ENCODE measurements around the gene NME3. TPM values are rescaled to one million over a fixed set of nuclear protein-coding genes. Genes with fewer than 3 reads are reported as not detected.

Gene NME3
- total RNA-seq, 2 donors from 2014 or later: 68.1 to 165 TPM

GRCh38 chr16:1732071-1732470 lies 39.3 kb downstream of the NME3 start:
- H3K36me3 ChIP-seq: peaks cover 34% of the 10 kb centered on the region
- TF ChIP-seq CTCF (IDR thresholded peaks at IDR 0.05): no peak
- H3K9me3 ChIP-seq: no peaks in the 10 kb centered on the region
- H3K27ac ChIP-seq: no peak overlapping the region
- no peak for ATAC-seq (ENCODE audit: insufficient number of reproducible peaks, low FRiP score, low read depth)
- no peak overlapping the region for H3K4me3 ChIP-seq
- DNase-seq (ENCODE audit: low spot score): no peak
- H3K27me3 ChIP-seq (replicated peaks; ENCODE audit: insufficient read depth): no peaks in the 10 kb centered on the region
- no peaks in the 10 kb centered on the region for H3K4me1 ChIP-seq (ENCODE audit: control insufficient read depth in 1 of 2, low read depth in 2 of 2)

GRCh38 chr16:1731603-1732002 lies 39.7 kb downstream of the NME3 start:
- Histone ChIP-seq H3K36me3 (peaks cover 37% of the 10 kb centered on the region), H3K27me3 (replicated peaks; ENCODE audit: insufficient read depth) (no peaks in the 10 kb centered on the region), H3K4me1 (ENCODE audit: control insufficient read depth in 1 of 2, low read depth in 2 of 2) (no peaks in the 10 kb centered on the region), H3K27ac (no peak overlapping the region), H3K4me3 (no peak overlapping the region), H3K9me3 (no peaks in the 10 kb centered on the region)
- no peak for TF ChIP-seq CTCF (IDR thresholded peaks at IDR 0.05)
- ATAC-seq (ENCODE audit: insufficient number of reproducible peaks, low FRiP score, low read depth) (no peak), DNase-seq (ENCODE audit: low spot score) (no peak)

- Histone ChIP-seq H3K27me3 (replicated peaks; ENCODE audit: insufficient read depth) (no peaks in the 10 kb centered on the region), H3K27ac (no peak overlapping the region), H3K9me3 (no peaks in the 10 kb centered on the region), H3K4me1 (ENCODE audit: control insufficient read depth in 1 of 2, low read depth in 2 of 2) (no peaks in the 10 kb centered on the region), H3K4me3 (no peak overlapping the region), H3K36me3 (peaks cover 42% of the 10 kb centered on the region)
- no peak for DNase-seq (ENCODE audit: low spot score)
- ATAC-seq (ENCODE audit: insufficient number of reproducible peaks, low FRiP score, low read depth): no peak
- no peak for TF ChIP-seq CTCF (IDR thresholded peaks at IDR 0.05)
These were observed 40.3 kb downstream of the NME3 start for GRCh38 chr16:1731073-1731472.

GRCh38 chr16:1729445-1729844 lies 41.9 kb downstream of the NME3 start:
- H3K4me3 ChIP-seq: no peak overlapping the region
- peaks cover 45% of the 10 kb centered on the region for H3K36me3 ChIP-seq
- no peaks in the 10 kb centered on the region for H3K4me1 ChIP-seq (ENCODE audit: control insufficient read depth in 1 of 2, low read depth in 2 of 2)
- H3K27me3 ChIP-seq (replicated peaks; ENCODE audit: insufficient read depth): no peaks in the 10 kb centered on the region
- no peaks in the 10 kb centered on the region for H3K9me3 ChIP-seq
- DNase-seq (ENCODE audit: low spot score) (no peak), ATAC-seq (ENCODE audit: insufficient number of reproducible peaks, low FRiP score, low read depth) (no peak)
- no peak overlapping the region for H3K27ac ChIP-seq
- no peak for TF ChIP-seq CTCF (IDR thresholded peaks at IDR 0.05)

GRCh38 chr16:1729026-1729425 lies 42.3 kb downstream of the NME3 start:
- H3K9me3 ChIP-seq: no peaks in the 10 kb centered on the region
- H3K27ac ChIP-seq: no peak overlapping the region
- H3K27me3 ChIP-seq (replicated peaks; ENCODE audit: insufficient read depth): no peaks in the 10 kb centered on the region
- H3K36me3 ChIP-seq: peaks cover 42% of the 10 kb centered on the region
- ATAC-seq (ENCODE audit: insufficient number of reproducible peaks, low FRiP score, low read depth): no peak
- TF ChIP-seq CTCF (IDR thresholded peaks at IDR 0.05): no peak
- no peak for DNase-seq (ENCODE audit: low spot score)
- no peak overlapping the region for H3K4me3 ChIP-seq
- no peaks in the 10 kb centered on the region for H3K4me1 ChIP-seq (ENCODE audit: control insufficient read depth in 1 of 2, low read depth in 2 of 2)
